GM21619 (cell line): ENCODE results near the gene CFAP99.
A peak's percentile ranks its signal among the peaks of the same experiment; 100 is the strongest.
"Not testable (repeated sequence)": the region's sequence is repeated elsewhere in the genome, so short reads cannot be mapped to it uniquely, and the experiment has no call there.

ENCODE experiments used
- ATAC-seq: cut with Tn5 transposase; IDR thresholded peaks from one replicate; pipeline ENCODE4 v1.9.1; 2021; ENCODE audit not compliant: unreplicated experiment

The CFAP99 gene

DNA sequence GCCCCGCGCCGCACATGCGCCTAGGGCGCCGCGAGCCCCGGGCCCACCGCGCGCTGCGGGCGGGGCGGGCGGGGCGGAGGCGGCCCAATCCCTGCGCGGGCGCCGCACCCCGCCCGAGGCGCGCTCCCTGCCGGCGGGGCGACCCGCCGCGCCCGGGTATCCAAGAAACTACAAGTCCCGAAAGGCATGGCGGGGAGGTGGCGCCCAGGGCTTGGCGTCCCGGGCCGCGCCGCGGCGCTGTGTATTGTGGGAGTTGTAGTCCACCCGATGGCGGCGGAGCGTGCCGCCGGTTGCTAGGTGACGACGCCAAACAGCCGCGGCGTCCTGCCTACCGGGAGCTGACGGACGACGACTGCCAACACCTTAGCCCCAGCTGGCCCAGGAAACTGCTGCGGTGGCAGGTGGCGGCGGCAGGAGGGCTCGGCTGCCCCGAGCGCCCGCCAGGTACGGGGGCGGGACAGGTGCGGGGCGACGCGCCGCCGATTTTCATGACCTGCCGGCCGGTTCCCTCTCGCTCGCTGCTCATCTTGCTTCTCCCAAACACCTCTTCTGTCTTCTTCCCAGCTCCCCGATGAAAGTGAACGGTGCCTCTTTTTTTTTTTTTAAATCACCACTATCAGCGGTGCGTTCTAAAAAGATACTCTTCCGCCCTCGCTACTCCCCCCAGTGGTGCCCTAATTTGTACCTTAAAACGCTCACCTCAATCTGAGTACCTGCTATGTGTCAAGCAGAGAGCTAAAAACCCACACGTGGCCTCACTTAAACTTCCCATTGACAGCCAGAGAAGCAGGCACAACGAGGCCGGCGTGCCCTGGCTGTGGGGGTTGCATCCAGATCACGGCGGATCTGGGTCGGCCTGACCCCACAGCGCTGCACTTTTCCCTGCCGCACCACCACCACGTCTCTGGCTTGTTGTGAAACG is at the start of gene CFAP99:
TSS of gene CFAP99 (plus strand) at position 306 of the 922 bp plus-strand sequence.
- ATAC-seq: peak; percentile 88

- ATAC-seq: no peak
Measured at GRCh38 chr4:2370597-2371320, 48.0 kb upstream of the CFAP99 start.

DNA sequence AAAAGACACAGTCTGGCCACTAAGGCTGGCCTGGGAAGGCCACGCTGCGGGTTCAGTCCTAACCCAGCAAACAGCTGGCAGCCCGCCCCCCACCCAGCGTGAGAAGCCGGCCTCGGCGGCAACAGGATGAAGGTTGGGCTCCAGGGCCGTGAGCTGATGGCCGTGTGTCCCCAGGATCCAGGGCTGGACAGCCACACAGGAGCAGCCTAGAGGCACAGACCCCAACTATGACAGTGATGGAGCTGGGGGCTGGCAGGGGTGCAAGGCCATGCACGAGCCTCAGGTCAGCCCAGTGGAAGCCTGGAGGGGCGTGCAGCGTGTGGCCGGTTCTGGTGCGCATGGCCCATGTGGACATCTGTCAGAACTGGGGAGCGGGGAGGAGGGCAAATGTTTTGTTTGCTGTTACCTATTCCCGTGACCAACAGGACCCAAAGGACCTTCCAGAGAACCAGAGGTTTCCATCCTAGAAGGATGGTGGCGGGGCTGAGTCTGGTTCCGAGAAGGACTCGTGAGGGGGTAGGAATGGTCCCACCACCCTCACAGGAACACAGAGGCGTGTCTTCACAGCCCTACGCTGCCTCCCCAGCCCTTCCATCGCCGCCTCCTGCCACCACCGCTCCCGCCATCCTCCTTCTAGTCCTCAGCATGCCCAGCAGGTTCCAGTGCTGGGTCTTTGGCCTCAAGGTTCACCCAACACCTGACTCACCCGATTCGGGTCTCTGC is 46.8 kb upstream of the CFAP99 start:
- no peak for ATAC-seq

- no peak for ATAC-seq
Measured at GRCh38 chr4:2372488-2373030, 46.2 kb upstream of the CFAP99 start.

GRCh38 chr4:2373532-2373931 is 45.2 kb upstream of the CFAP99 start:
- ATAC-seq: no peak

DNA sequence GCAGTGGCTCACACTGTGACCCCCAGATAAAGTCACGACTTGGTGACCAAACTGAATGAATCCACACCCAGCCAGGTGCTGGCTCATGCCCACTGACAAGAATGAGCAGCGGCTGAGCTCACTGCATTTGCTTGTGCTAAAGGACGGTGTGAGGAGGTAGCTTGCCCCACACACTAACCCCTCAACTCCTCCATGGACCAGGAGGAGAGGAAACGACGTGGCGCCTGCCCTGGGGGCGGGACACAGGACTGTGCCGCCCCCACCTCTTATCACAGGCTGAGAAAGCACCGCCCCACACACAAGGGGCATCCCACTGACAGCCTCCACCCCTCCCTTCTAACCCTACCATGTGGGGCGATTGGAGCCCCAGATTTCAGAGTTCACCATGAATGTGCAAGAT is 43.3 kb upstream of the CFAP99 start:
- no peak for ATAC-seq

DNA sequence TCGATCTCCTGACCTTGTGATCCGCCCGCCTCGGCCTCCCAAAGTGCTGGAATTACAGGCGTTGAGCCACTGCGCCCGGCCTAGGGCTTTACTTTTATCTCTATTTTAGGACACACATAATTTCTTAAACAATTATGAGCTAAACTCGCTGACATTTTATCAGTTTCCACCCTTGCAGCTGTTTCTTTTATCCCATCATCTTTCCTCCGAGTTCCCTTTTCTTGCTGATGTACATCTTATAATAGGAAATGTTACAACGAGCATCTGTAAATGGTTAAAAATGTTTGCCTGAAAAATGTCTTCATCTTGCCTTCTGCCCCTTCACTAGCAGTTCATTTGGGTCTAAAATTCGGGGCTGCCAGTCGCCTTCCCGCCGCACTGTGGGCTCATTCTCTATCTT is 41.5 kb upstream of the CFAP99 start:
- no peak for ATAC-seq

- no peak for ATAC-seq
Measured at GRCh38 chr4:2378401-2378800, 40.4 kb upstream of the CFAP99 start.

DNA sequence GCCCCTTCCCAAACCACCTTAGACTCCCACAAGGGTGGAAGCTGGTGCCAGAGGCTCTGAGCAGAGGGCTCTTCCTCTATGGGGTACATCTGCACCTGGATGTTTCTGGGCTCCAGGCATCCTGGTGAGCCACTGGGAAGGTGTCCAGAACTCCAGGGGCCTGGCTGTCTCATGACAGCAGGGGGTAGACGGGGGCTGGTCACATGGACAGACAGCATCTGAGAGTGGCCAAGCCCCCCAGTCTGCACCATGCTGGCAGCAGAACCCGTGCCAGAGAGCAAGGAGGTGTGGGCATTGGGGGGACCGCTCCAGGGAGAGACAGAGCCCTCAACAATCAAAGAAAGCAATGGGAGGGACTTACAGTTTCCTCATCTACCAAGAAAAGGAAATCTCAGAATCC is 39.9 kb upstream of the CFAP99 start:
- ATAC-seq: no peak

GRCh38 chr4:2380589-2380988 is 38.2 kb upstream of the CFAP99 start:
- not testable (repeated sequence) for ATAC-seq

GRCh38 chr4:2382769-2383202 is 36.0 kb upstream of the CFAP99 start:
- ATAC-seq: not testable (repeated sequence)

GRCh38 chr4:2383220-2383631 is 35.5 kb upstream of the CFAP99 start:
- not testable (repeated sequence) for ATAC-seq

GRCh38 chr4:2383760-2384159 is 35.0 kb upstream of the CFAP99 start:
- no peak for ATAC-seq

DNA sequence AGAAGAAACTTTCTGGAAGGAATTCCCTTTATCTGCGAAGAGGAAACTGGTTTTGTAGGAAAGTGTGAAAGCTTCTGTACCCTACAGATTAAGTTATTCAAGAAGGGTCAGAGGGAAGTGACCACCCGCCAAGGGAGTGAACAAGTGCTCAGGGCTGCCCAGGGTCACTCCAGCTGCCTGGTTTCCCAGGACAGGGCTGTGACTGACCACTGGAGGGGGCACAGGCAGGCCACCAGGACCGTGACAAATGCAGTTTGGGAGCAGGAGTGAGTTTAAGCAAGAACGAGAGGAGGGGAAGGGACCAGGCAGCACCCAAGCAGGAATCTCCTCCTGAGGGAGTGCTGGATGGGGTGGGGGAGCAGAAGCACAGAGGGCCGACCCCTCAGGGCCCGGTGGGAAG is 34.5 kb upstream of the CFAP99 start:
- ATAC-seq: no peak

DNA sequence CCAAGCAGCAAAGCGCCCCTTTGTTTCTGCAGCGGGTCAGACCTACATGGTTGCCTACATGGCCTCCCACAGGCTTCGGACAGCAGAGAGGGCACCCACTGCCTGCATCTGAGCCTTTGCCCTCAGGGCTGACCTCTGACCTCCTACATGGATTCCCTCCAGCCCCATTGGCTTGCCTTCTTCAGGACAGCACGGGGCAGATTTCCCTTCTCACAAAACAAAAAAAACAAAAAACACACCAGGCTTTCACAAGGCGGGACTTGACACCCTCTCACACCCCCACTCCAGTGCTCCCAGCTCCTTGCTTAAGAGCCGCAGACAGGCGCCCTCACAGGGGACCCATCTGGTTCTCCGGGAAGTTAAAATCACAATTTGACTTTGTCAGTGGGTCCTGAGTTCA is 33.2 kb upstream of the CFAP99 start:
- no peak for ATAC-seq

- no peak for ATAC-seq
Measured at GRCh38 chr4:2386717-2387116, 32.0 kb upstream of the CFAP99 start.

- ATAC-seq: no peak
Measured at GRCh38 chr4:2387218-2387617, 31.5 kb upstream of the CFAP99 start.

GRCh38 chr4:2387829-2388228 is 30.9 kb upstream of the CFAP99 start:
- no peak for ATAC-seq

GRCh38 chr4:2388429-2389182 is 30.1 kb upstream of the CFAP99 start:
- ATAC-seq: no peak

GRCh38 chr4:2389691-2390090 is 29.1 kb upstream of the CFAP99 start:
- ATAC-seq: no peak
